Neuron (in vitro differentiated cells): Measurements from ENCODE around the gene UTP20.
"Not testable (repeated sequence)": the region's sequence is repeated elsewhere in the genome, so short reads cannot be mapped to it uniquely, and the experiment has no call there.

Experiments
- H2AFZ ChIP-seq: one replicate; pipeline ENCODE4 v1.6.1; 2013; ENCODE audit warnings: low read depth, mild to moderate bottlenecking, inconsistent platforms, low read length, moderate library complexity
- H3K27me3 ChIP-seq: one replicate; pipeline ENCODE4 v1.6.1; 2013; ENCODE audit warnings: low read length; ENCODE audit not compliant: insufficient read depth
- H3K36me3 ChIP-seq: one replicate; pipeline ENCODE4 v1.6.1; 2013; ENCODE audit warnings: low read length; ENCODE audit not compliant: insufficient read depth
- H3K4me1 ChIP-seq: one replicate; pipeline ENCODE4 v1.6.1; 2013; ENCODE audit warnings: low read length; ENCODE audit not compliant: insufficient read depth
- H3K4me3 ChIP-seq: 2 replicates; pipeline ENCODE4 v1.5.1; 2013; ENCODE audit warnings: mild to moderate bottlenecking, low read length, moderate library complexity
- H3K9me3 ChIP-seq: one replicate; pipeline ENCODE4 v1.6.1; 2013; ENCODE audit warnings: low read length

Gene UTP20

GRCh38 chr12:101410169-101410568 is 130.3 kb downstream of the UTP20 start:
- not testable (repeated sequence) for H2AFZ ChIP-seq, H3K9me3 ChIP-seq, H3K4me1 ChIP-seq, H3K27me3 ChIP-seq, H3K4me3 ChIP-seq, H3K36me3 ChIP-seq

GRCh38 chr12:101414533-101415119 is 134.7 kb downstream of the UTP20 start:
- Histone ChIP-seq H3K27me3 (no peaks in the 10 kb centered on the region), H3K4me3 (no peak overlapping the region), H3K36me3 (no peaks in the 10 kb centered on the region), H3K4me1 (no peaks in the 10 kb centered on the region), H3K9me3 (no peaks in the 10 kb centered on the region), H2AFZ (no peak overlapping the region)

- Histone ChIP-seq H2AFZ (no peak overlapping the region), H3K36me3 (no peaks in the 10 kb centered on the region), H3K27me3 (no peaks in the 10 kb centered on the region), H3K9me3 (no peaks in the 10 kb centered on the region), H3K4me1 (no peaks in the 10 kb centered on the region), H3K4me3 (no peak overlapping the region)
These were observed 135.3 kb downstream of the UTP20 start for GRCh38 chr12:101415228-101415627.

- H3K4me1 ChIP-seq, H2AFZ ChIP-seq, H3K4me3 ChIP-seq, H3K36me3 ChIP-seq, H3K27me3 ChIP-seq, H3K9me3 ChIP-seq: not testable (repeated sequence)
These were observed 142.2 kb downstream of the UTP20 start for GRCh38 chr12:101422066-101422465.

- no peaks in the 10 kb centered on the region for H3K36me3 ChIP-seq
- no peaks in the 10 kb centered on the region for H3K27me3 ChIP-seq
- no peak overlapping the region for H3K4me3 ChIP-seq
- no peaks in the 10 kb centered on the region for H3K4me1 ChIP-seq
- no peaks in the 10 kb centered on the region for H3K9me3 ChIP-seq
- H2AFZ ChIP-seq: no peak overlapping the region
These were observed 144.7 kb downstream of the UTP20 start for GRCh38 chr12:101424620-101425019.

- Histone ChIP-seq H3K4me1 (no peaks in the 10 kb centered on the region), H3K27me3 (no peaks in the 10 kb centered on the region), H3K9me3 (no peaks in the 10 kb centered on the region), H3K4me3 (no peak overlapping the region), H2AFZ (no peak overlapping the region), H3K36me3 (no peaks in the 10 kb centered on the region)
These were observed 150.6 kb downstream of the UTP20 start for GRCh38 chr12:101430456-101430855.

- H3K27me3 ChIP-seq: no peaks in the 10 kb centered on the region
- H3K36me3 ChIP-seq: no peaks in the 10 kb centered on the region
- H2AFZ ChIP-seq: no peak overlapping the region
- no peak overlapping the region for H3K4me3 ChIP-seq
- no peaks in the 10 kb centered on the region for H3K4me1 ChIP-seq
- H3K9me3 ChIP-seq: no peaks in the 10 kb centered on the region
These were observed 156.2 kb downstream of the UTP20 start for GRCh38 chr12:101436136-101436535.
